ENCODE measurements around the gene UBAC2.

Gene UBAC2

DNA sequence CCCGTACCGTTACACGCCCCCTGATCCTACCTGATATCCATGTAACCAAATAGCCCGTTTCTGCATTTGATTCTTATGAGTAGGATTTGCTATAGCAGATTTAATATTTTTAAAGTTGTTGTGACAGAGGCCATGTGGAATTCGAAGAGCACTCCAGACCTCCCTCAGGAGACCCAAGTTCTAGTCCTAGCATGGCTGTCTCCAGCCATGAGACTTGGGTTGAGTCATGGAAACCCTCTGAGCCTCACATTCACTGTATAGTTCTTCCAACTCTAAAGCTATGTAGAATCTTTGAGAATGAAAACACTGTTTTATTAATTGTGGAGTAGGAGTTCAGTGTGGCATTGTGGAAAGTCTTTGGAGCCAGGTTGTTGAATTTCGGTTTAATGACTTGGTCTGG is 114.5 kb downstream of the UBAC2 start:
- DNase-seq: no peak

DNA sequence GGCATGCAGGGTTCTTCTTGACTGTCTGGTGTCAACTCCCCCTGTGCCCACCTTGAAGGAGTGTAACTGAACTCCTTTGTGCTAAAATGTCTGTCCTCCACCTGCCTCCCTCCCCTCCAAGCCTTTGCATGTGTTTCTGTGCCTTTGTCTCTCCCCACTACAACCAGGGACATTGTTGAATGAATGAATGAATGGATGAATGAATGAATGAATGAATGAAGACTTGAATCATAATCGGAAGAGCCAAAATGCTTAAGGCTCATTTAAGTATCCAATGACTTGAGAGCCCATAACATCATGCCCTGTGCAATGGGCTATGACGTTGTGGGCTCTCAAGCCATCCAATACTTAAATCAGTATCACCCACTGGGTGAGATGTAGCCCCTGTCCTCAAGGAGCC is 115.6 kb downstream of the UBAC2 start:
- DNase-seq: no peak

DNA sequence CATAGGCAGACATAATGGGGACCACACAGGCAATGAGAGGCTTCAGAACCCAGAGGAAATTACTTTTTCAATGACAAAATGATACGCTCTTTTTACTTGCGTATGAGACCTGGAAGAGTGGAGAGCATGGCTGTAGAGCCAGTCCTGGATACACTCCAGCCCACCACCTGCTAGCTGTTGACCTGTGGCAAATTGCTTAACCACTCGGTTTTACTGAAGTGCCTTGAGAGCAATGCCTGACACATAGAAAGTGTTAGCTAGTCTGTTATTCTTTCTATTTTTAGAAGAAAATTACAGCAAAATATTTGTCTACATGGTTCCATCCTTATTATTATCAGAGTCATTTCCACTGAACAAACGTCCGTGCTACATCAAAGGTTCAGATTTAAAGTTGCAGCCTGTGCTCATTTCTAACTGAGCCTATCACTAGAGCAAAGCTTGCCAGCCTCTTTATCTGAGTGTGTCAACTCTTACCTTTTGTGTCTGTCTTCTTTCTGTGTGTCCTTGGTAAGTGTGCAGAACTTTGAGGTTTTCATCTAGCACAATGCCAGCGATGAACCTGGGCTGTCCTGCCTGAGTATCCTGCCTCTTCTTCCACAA is 116.1 kb downstream of the UBAC2 start:
- DNase-seq: no peak

DNA sequence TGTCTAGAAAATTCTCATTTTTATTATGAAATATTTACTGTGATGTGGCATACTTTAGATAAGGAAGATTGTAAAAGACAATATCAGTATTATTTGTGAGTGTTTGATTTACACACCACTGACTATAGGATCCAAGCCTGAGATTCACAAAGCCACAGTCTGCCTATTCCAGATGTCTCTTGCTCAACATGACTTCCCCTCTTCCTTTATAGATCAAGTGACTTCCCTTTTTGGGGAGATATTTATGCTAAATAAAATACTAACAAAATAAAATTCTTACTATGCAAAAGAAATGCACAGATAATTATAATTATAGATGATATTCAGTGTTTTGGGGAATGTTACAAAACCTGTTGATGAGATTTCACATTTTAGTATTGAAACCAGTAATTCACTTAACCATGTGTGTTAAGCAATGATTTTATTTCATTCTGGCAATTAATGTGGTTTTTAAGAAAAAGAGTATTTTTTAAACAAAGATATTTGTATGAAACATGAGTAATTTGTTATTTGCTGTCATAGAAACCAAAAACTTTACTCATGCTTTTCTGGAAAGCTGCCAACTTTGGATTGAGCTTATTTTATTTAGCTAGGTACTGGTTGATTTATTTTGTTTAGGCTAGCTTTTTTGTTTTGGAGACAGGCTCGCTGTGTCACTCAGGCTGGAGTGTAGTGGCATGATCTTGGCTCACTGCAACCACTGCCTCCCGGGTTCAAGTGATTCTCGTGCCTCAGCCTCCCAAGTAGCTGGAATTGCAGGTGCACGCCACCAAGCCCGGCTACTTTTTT is 120.2 kb downstream of the UBAC2 start:
- no peak for DNase-seq

DNA sequence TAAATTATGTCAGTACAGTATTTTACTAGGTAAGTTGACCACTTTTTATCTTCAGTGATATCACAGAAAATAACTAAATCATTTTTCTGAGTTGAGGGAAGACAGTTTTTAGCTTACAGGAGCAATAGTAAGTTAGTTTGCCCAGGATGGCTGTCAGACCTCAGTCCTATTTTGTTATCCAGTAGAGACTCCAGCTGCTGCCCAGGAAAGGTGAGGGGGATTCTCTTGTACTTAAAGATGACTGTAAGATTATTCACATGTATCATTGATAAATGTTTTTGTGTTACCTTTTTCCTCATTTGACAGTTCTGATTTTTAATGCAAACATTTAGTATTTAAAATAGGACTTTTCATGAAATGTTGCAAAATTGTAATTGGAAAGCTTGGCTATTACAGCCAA is 121.1 kb downstream of the UBAC2 start:
- DNase-seq: no peak

DNA sequence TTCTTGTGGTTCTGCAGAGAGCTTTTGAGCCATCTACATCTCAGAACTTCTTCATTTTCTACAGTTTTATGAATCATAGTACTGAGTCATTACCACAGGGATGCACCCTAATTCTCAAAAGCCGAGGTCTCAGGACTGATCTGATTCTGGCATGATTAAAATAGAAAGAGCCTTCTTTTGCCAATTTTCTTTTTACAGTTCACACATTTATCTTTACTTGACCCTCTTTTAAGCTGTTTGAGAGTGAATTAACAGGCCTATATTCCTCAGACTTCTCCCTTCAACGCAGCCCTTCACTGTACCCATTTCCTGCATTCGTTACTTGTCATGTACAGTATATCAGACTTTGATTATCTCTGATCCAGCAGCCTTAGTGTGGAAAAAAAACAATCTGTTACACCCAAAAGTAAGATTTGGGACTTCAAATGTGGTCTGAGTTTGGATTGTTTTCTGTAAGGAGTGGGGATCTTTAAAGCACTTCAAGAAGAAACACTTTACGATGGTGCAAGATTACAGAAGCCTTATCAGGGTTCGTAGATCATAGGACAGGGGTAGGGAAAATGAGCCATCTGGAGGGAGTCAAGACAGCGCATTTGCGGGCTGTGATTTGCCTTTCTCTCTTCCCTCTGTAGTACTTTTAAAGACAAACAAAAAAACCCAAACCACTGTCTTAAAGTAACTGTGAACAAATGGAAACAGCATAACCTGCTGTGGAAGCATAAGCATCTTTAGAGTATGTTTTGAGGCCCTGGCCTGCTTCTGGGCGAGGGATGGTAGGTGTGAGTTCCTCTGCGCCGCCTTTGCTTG is 121.8 kb downstream of the UBAC2 start:
- DNase-seq: peak; percentile 50

DNA sequence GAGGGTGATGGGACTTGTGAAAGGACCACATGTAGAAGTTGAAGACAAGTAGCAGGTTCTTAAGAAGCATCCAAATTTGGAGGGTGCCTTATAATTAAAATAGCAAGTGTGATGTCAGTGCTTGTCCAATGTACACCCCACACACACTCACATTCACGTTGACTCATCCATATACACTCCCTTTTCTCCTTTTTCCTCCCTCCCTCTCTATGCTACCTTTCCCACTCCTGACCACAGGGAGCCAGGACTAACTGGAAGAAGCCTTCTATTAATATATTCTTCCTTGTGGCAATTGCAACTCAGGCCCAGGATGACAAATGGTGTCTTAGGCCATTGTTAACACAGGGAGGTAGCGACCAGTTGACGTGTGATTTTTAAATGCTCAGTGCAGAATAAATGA is 122.8 kb downstream of the UBAC2 start:
- DNase-seq: no peak

DNA sequence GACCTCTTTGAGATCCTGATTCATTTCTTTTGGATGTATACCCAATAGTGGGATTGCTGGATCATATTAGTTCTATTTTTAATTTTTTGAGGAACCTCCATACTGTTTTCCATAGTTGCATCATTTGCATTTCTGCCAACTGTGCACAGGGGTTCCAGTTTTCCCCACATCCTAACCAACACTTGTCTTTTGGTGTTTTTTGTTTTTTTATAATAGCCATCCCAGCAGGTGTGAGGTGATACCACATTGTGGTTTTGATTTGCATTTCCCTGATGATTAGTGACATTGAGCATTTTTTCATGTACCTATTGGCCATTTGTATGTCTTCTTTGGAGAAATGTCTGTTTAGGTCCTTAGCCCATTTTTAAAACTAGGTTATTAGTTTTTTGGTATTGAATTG is 125.4 kb downstream of the UBAC2 start:
- no peak for DNase-seq

DNA sequence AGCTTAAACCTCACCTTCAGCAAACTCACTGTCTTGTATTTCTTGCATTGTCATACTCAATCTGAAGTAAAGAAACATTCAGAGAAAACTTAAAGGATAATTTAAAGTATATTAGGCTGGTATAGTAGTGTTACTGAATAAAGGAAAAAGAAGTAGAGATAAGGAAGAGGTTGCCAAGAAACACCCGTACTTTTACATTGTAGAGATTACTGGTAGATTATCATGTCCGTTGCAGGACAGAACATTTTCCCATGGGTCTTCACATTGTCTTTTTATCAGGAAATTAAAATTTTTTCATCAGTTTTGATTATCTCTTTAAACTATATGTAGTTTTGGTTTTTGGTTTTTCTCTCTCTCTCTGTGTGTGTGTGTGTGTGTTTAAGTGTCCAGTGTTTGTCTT is 126.5 kb downstream of the UBAC2 start:
- DNase-seq: no peak

DNA sequence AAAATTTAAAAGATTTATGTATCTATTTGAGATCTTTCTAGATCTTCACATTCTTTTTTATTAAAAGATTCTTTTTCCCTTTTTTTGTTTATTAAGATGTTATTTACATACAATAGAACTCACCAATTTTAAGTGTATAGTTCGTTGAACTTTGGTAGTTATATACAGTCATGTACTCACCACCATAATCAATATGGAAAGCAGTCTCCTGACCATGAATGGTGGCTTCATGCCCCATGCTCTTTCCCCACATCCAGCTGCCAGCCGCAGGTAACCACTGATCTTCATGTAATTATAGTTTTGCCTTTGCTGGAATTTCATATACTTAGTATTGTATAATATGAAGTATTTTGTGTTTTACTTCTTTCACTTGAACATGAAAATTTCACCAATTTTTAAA is 127.1 kb downstream of the UBAC2 start:
- DNase-seq: no peak

DNA sequence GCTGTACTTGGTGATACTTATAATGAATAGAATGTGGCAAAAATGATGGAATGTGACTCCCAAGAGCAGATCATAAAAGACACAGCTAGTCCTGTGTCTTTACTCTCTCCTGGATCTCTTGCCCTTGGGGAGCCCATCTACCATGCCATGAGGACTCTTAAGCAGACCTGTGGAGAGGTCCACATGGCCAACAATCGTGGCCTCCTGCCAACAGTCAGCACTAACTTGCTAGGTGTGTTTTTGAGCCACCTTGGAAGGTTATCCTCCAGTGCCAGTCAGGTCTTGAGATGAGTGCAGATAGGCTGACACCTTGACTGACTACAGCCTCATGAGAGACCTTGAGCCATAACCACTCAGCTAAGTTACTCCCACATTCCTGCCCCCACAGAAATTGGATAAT is 128.8 kb downstream of the UBAC2 start:
- DNase-seq: no peak

DNA sequence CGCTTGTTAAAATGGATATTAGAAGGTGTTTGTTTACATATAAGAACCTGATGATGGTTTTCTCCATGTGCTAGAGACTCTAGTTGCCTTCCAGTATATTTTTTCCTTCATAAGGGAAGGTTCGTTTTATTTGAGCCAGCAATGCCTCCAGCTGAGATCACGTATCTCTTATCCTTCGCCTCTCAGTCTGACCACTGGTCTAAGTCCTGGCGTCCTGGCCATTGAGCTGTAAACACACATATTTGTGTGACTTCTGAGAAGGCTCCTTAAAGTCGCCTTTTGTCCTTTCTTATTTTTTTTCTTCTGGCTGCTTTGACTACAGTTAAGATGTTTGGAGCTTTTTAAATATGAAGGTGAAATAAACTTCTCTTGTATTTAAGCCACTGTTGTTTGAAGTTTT is 130.3 kb downstream of the UBAC2 start:
- no peak for DNase-seq

DNA sequence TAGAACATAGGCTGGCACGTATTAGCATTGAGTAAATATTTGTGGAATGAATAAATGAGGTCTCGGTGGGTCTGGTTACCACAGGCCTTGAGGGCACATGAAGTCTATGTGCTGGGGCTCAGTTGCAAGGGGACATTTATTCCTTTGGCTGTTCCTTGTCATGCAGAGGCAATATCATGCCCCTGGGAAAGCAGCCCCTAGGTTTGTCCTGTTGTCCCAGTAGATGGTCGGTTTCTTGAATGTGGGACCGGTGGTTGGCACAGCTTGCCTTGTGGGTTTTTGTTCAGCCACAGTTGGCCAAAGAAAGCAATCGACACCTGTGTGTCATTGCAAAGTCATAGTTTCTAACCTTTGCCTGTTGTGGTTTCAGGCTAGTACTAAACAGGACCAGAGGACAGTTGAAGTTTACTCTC is 131.2 kb downstream of the UBAC2 start:
- no peak for DNase-seq

DNA sequence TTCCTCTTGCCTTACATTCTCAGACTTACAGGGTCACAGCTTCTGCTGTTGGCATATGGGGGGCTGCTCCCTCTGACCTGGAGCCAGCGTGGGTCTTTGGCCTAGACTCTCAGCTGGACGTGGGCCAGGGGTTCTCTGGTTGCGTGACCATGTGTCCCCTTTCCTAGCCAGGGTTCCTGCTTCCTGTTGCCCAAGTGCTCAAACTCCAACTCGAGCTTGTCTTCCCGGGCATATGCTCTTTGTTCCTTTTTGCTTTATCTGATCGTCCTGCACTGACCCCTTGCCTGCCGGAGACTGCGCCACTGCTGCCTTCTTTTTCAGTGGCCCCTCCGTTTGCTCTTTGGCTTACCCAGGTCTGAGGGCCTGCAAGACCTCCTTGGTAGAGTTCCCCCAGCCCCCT is 131.8 kb downstream of the UBAC2 start:
- no peak for DNase-seq

DNA sequence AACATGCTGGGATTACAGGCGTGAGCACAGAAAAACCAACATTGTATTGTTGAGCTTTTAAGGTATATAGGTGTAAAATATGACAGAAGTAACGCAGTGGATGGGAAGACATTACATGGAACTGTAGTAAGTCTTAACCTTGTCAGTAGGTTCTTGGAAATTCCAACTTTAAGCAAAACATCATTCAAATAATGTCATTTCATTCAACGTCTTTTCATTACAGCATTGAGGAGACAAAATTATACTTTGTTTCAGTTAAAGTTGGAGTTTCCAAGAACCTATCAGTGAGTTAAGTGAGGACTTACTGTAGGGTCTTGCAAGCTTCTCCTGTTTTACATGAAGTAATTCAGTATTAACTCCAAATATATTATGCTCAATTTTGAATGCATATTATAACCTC is 133.6 kb downstream of the UBAC2 start:
- no peak for DNase-seq

DNA sequence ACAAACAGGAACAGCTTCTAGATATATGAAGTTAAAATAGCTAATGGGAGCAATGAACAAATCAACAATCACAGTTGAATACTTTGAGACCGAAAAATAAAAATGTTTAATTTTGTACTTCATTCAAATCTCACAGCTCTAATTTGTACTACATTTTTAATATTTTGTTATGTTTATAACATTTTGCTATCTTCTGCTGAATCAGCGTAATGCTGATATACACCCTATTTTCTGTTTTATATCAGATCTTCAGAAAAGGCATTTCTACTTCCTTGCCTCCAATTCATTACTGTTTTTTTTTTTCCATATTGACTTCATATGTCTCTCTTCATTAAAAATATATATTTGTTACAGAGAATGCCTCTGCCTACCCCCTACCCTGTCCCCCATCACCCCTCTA is 134.4 kb downstream of the UBAC2 start:
- DNase-seq: no peak

DNA sequence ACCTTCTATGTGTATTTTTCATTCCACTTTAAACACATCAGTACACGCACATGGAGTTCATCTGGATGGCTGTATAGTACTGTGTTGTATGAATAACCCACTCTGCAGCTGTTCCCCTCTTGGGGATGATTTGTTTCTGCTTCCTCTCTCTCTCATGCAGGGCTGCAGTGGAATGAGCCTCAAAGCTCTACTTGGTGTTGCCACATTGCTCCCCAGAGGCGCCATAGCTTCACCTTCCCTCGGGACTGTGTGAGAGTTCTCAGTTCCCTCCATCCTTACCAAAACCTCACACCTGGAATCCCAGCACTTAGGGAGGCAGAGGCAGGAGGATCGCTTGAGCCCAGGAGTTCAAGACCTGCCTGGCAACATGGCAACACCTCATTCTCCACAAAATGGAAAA is 134.9 kb downstream of the UBAC2 start:
- DNase-seq: no peak

DNA sequence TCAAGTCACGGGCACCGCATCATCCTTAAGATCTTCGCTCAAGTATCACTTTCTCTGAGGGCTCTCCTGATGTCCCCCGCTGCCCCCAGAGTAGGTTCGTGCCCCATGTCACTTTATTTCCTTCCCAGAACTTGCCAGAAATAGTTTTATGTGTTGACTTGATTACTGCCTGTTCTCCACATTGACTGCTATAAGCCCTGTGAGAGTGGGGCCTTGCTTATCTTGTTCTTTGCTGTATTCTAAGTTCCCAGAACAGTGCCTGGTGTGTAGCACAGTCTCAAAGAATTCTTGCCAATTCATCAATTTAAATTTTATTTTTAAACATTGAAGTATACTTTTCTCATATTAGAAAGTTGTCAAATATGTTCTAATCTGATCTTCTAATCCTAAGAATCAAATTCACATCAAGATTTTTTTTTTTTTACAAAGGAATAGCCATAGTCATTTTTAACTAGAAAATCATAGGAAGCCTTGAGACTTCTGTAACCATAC is 138.6 kb downstream of the UBAC2 start:
- no peak for DNase-seq

DNA sequence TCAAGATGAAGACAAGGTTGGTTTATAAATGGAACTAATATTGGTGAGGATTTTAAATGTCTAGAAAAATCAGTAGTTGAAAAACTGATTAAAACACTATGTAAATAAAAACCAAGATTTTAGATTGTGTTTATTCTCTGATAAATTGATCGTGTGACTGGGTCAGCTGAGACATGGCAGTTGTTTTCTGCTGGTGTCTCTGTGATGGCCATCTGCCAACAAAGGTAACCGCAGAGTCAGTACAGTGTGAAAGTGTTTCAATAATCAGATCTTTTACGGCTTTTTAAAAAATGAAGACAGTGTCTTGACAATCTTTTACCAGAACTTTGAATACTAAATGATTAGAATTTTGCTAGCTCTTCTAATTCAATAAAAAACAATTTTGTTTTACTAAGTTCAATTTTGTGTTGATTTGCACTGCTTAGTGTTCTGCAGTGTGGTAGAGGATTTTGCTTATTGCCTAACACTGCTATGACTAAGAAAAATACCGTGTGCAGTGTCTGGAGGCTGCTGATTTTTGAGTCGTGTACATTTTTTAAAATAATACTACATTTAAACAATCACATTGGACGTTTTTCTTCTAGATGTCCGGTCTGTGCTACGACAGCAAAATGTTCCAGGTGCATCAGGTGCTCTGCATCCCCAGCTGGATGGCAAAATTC is 139.2 kb downstream of the UBAC2 start:
- DNase-seq: no peak

DNA sequence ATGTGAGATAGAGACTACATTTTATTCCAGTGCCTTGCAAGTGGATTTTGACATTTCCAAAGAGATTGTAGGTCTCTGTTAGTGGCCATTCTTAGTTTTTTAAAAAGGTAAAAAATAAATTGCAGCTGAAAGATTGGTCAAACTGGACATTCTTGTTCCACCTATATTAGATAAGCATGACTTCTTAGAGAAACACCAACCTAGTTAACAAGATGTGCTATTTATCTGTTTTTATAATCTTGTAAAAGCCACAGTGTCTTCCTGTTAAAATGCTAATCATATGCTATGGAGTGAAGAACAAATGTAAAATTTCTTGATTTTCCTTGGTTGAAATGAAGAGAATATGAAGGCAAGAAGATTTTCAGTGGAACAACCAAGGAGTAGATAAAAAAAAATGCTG is 140.0 kb downstream of the UBAC2 start:
- DNase-seq: no peak

DNA sequence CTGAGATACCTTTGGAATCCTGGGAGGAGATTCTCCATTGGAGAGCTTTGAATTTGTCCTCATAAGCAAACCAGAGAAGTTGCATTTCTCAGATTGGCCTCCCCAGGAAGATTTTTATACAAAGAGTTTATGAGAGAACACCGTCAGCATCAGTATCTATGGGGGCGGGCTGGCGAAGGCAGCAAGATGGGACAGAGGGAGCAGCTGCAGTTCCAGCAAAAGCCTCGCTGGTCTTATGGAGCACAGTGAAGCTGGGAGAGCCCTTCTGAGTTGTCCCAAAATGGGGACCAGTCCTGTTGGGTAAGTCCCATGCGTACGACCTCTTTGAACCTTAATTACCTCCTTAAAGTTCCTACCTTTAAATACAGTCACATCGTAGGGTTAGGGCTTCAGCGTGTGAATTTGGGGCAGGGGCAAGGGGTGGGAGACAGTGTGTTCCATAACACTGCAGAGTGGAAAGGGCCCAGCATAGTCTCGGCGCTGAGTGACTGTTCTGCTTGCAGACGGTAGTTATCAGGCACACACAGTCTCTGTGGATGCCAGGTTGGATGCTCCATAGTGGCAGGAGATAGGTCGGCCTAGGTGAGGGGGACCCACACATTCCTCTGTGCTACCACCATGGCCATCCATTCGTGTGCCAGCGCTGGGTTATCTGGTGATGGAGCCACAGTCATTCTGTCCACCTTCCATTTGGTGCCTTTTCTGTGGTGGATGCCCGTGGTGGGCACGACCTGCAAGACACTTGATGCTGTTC is 141.5 kb downstream of the UBAC2 start:
- DNase-seq: no peak

DNA sequence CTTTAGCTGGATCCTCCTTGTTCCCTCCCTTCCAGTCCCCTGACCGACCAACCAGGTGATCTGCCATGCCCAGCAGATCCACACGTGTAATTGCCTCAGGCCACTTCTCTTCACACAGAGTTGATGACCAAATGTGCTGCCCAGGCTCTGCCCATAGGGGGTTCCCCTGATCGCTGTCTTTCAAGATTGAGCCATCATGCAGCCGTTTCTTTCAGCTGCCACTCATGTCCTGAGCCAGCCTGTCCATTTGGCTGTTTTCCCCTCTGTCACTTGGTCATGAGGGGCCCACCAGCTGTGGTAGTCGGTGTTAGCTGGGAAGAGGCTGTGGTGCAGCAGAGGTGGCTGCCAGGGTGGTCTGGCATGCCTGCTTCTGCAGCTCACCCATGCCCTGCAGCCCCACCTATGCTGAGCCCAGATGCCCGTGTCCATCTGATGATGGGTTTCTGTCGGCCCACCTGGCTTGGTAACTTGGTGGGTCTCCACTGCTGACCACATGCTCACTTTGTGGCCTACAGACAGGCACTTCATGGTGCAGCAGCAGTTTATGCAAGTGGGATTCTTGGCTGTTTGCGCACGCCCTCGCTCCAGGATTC is 142.2 kb downstream of the UBAC2 start:
- DNase-seq: no peak

All from stimulated activated CD8-positive, alpha-beta memory T cell treated with anti-CD3 and anti-CD28 coated beads, Interleukin-4, amount 100 ng/mL, for 48 hours (primary cell).